H9 (cell line): ENCODE data around the gene PSMA2. TPM values are rescaled to one million over a fixed set of nuclear protein-coding genes. Genes with fewer than 3 reads are reported as not detected.
A peak's percentile ranks its signal among the peaks of the same experiment; 100 is the strongest.

ENCODE experiments used
- DNase-seq: peaks from one replicate; pipeline ENCODE4 v3.0.0-alpha.2; 2017
- H2AFZ ChIP-seq: one replicate; pipeline ENCODE4 v1.6.1; 2013; ENCODE audit warnings: mild to moderate bottlenecking, low read length, control low read depth, moderate library complexity
- H2AK5ac ChIP-seq: 2 replicates; pipeline ENCODE4 v1.6.1; 2013; ENCODE audit warnings: low read length, control low read depth, mixed read lengths; ENCODE audit not compliant: insufficient read length
- H2BK120ac ChIP-seq: one replicate; pipeline ENCODE4 v1.6.1; 2013; ENCODE audit warnings: low read depth, mild to moderate bottlenecking, low read length, control low read depth, inconsistent platforms; ENCODE audit not compliant: poor library complexity, severe bottlenecking
- H2BK12ac ChIP-seq: 2 replicates; pipeline ENCODE4 v1.6.1; 2013; ENCODE audit warnings: low read length, control low read depth, mixed read lengths, low read depth; ENCODE audit not compliant: insufficient read length
- H2BK15ac ChIP-seq: 2 replicates; pipeline ENCODE4 v1.6.1; 2013; ENCODE audit warnings: low read depth, low read length, control low read depth
- H2BK20ac ChIP-seq: one replicate; pipeline ENCODE4 v1.6.1; 2013; ENCODE audit warnings: low read depth, mild to moderate bottlenecking, low read length, control low read depth, inconsistent platforms; ENCODE audit not compliant: poor library complexity, severe bottlenecking
- H2BK5ac ChIP-seq: 2 replicates; pipeline ENCODE4 v1.6.1; 2013; ENCODE audit warnings: low read length, control low read depth, mixed read lengths; ENCODE audit not compliant: insufficient read length
- H3K14ac ChIP-seq: 2 replicates; pipeline ENCODE4 v1.6.1; 2013; ENCODE audit warnings: low read length, control low read depth; ENCODE audit not compliant: insufficient read depth
- H3K18ac ChIP-seq: 2 replicates; pipeline ENCODE4 v1.6.1; 2013; ENCODE audit warnings: low read depth, mild to moderate bottlenecking, mixed read lengths, low read length, control low read depth; ENCODE audit not compliant: insufficient read length
- H3K23ac ChIP-seq: 2 replicates; pipeline ENCODE4 v1.6.1; 2013; ENCODE audit warnings: low read length, control low read depth, mixed read lengths, low read depth; ENCODE audit not compliant: insufficient read length
- H3K23me2 ChIP-seq: 2 replicates; pipeline ENCODE4 v1.6.1; 2013; ENCODE audit warnings: low read depth, mild to moderate bottlenecking, mixed read lengths, low read length, control low read depth; ENCODE audit not compliant: insufficient read length, poor library complexity, severe bottlenecking
- H3K27ac ChIP-seq: 2 replicates; pipeline ENCODE4 v1.5.1; 2013; ENCODE audit warnings: low read length, control low read depth, mixed read lengths, low read depth; ENCODE audit not compliant: insufficient read length
- H3K27me3 ChIP-seq: 2 replicates; pipeline ENCODE4 v1.6.1; 2013; ENCODE audit warnings: low read length, control low read depth, inconsistent platforms; ENCODE audit not compliant: insufficient read depth
- H3K4ac ChIP-seq: 2 replicates; pipeline ENCODE4 v1.6.1; 2013; ENCODE audit warnings: low read depth, mild to moderate bottlenecking, control low read depth, inconsistent platforms, low read length, moderate library complexity
- H3K4me1 ChIP-seq: 2 replicates; pipeline ENCODE4 v1.6.1; 2013; ENCODE audit warnings: low read length, control low read depth, inconsistent platforms; ENCODE audit not compliant: insufficient read depth
- H3K4me2 ChIP-seq: 2 replicates; pipeline ENCODE4 v1.6.1; 2013; ENCODE audit warnings: low read length, control low read depth, mixed read lengths; ENCODE audit not compliant: insufficient read length, insufficient read depth
- H3K56ac ChIP-seq: 2 replicates; pipeline ENCODE4 v1.6.1; 2013; ENCODE audit warnings: low read depth, mild to moderate bottlenecking, mixed read lengths, low read length, control low read depth; ENCODE audit not compliant: insufficient read length
- H3K79me1 ChIP-seq: 2 replicates; pipeline ENCODE4 v1.6.1; 2013; ENCODE audit warnings: low read depth, mild to moderate bottlenecking, moderate library complexity, low read length, control low read depth, inconsistent platforms; ENCODE audit not compliant: insufficient read depth, poor library complexity, severe bottlenecking
- H3K79me2 ChIP-seq: 2 replicates; pipeline ENCODE4 v1.6.1; 2013; ENCODE audit warnings: low read length, control low read depth, inconsistent platforms; ENCODE audit not compliant: insufficient read depth
- H3K9ac ChIP-seq: 2 replicates; pipeline ENCODE4 v1.6.1; 2013; ENCODE audit warnings: low read length, control low read depth, mixed read lengths; ENCODE audit not compliant: insufficient read length; ENCODE audit errors: extremely low read depth
- H3K9me3 ChIP-seq: one replicate; pipeline ENCODE4 v1.6.1; 2013; ENCODE audit warnings: low read depth, low read length, inconsistent platforms; ENCODE audit not compliant: control insufficient read depth
- H3T11ph ChIP-seq: one replicate; pipeline ENCODE4 v1.6.1; 2013; ENCODE audit warnings: mild to moderate bottlenecking, low read length, control low read depth, inconsistent platforms
- H4K20me1 ChIP-seq: one replicate; pipeline ENCODE4 v1.6.1; 2013; ENCODE audit not compliant: control insufficient read depth, insufficient read length, insufficient read depth
- H4K5ac ChIP-seq: 2 replicates; pipeline ENCODE4 v1.6.1; 2013; ENCODE audit warnings: low read depth, mild to moderate bottlenecking, mixed read lengths, low read length, control low read depth; ENCODE audit not compliant: insufficient read length
- H4K8ac ChIP-seq: replicated peaks from 2 replicates; pipeline ENCODE4 v1.6.1; 2013; ENCODE audit warnings: low read length, control low read depth, mixed read lengths, low read depth; ENCODE audit not compliant: insufficient read length
- H4K91ac ChIP-seq: 2 replicates; pipeline ENCODE4 v1.6.1; 2013; ENCODE audit warnings: low read depth, mild to moderate bottlenecking, moderate library complexity, mixed read lengths, low read length, control low read depth; ENCODE audit not compliant: insufficient read length
- H3K27ac Mint-ChIP-seq, 3 experiments: 2 replicates in 2 of 3; 3 replicates in 1 of 3; pipeline ENCODE4 v1.8.0; 2020 to 2021; ENCODE audit warnings: mixed read lengths in 3 of 3, mild to moderate bottlenecking in 1 of 3, moderate library complexity in 1 of 3
- H3K27me3 Mint-ChIP-seq: 2 replicates; pipeline ENCODE4 v1.8.0; 2021; ENCODE audit warnings: low read depth, mild to moderate bottlenecking, moderate library complexity, mixed read lengths
- H3K36me3 Mint-ChIP-seq, 3 experiments: 2 replicates in 2 of 3; 3 replicates in 1 of 3; pipeline ENCODE4 v1.8.0; 2020 to 2021; ENCODE audit warnings: low read depth in 3 of 3, mixed read lengths in 3 of 3; ENCODE audit not compliant: insufficient read depth in 1 of 3
- H3K4me1 Mint-ChIP-seq, 2 experiments: 2 replicates each; pipeline ENCODE4 v1.8.0; 2020; ENCODE audit warnings: mixed read lengths in 2 of 2
- H3K4me3 Mint-ChIP-seq, 2 experiments: 2 replicates in 1 of 2; 3 replicates in 1 of 2; pipeline ENCODE4 v1.8.0; 2020 to 2021; ENCODE audit warnings: mild to moderate bottlenecking in 2 of 2, mixed read lengths in 2 of 2, moderate library complexity in 1 of 2
- H3K9me3 Mint-ChIP-seq, 2 experiments: 2 replicates in 1 of 2; 3 replicates in 1 of 2; pipeline ENCODE4 v1.8.0; 2020; ENCODE audit warnings: mild to moderate bottlenecking in 2 of 2, mixed read lengths in 2 of 2, moderate library complexity in 1 of 2
- total RNA-seq: library from RNA; stranded (reverse); gene quantifications from 2 replicates; pipeline ENCODE4 v1.2.1, GENCODE V29; 2021
- TF ChIP-seq, protein P1 (sequence below): fragments of 200-600 bp; sonication (generic); conservative IDR thresholded peaks from 3 replicates; pipeline ENCODE4 v1.8.0; 2021; ENCODE audit warnings: antibody characterized with exemption, mild to moderate bottlenecking

The PSMA2 gene
- total RNA-seq, 1 experiment from 2014 or later, result 227 TPM

- Histone ChIP-seq H3K4ac (no peak overlapping the region), H3K23ac (no peak overlapping the region), H2AFZ (no peak overlapping the region), H3K79me2 (no peaks in the 10 kb centered on the region), H2BK20ac (no peak overlapping the region), H3K18ac (no peak overlapping the region), H3K27me3 (no peaks in the 10 kb centered on the region), H4K8ac (no peak overlapping the region), H3K79me1 (no peaks in the 10 kb centered on the region), H3K4me1 (no peaks in the 10 kb centered on the region), H3K9me3 (no peaks in the 10 kb centered on the region), H3K27ac (no peak overlapping the region), H3K4me2 (no peak overlapping the region), H2BK120ac (no peak overlapping the region), H3K14ac (no peak overlapping the region), H2BK12ac (no peak overlapping the region), H4K20me1 (no peaks in the 10 kb centered on the region), H2BK5ac (no peak overlapping the region), H3T11ph (no peak overlapping the region), H4K5ac (no peak overlapping the region), H3K56ac (no peak overlapping the region), H2BK15ac (no peak overlapping the region), H4K91ac (no peak overlapping the region), H3K9ac (no peak overlapping the region), H3K23me2 (peaks cover 12% of the 10 kb centered on the region), H2AK5ac (no peak overlapping the region)
- Mint-ChIP-seq H3K27me3 (no peaks in the 10 kb centered on the region), H3K4me3 (peak overlapping the region; percentile 81 to 91), H3K36me3 (peaks cover 2 to 5% (median 3%) of the 10 kb centered on the region in 3 experiments; a peak in 5 of 7 replicates), H3K27ac (no peak overlapping the region), H3K4me1 (peaks cover 26 to 27% of the 10 kb centered on the region in 2 experiments), H3K9me3 (peaks cover 0 to 8% of the 10 kb centered on the region in 2 experiments; a peak in 4 of 5 replicates)
- TF ChIP-seq, protein P1, sequence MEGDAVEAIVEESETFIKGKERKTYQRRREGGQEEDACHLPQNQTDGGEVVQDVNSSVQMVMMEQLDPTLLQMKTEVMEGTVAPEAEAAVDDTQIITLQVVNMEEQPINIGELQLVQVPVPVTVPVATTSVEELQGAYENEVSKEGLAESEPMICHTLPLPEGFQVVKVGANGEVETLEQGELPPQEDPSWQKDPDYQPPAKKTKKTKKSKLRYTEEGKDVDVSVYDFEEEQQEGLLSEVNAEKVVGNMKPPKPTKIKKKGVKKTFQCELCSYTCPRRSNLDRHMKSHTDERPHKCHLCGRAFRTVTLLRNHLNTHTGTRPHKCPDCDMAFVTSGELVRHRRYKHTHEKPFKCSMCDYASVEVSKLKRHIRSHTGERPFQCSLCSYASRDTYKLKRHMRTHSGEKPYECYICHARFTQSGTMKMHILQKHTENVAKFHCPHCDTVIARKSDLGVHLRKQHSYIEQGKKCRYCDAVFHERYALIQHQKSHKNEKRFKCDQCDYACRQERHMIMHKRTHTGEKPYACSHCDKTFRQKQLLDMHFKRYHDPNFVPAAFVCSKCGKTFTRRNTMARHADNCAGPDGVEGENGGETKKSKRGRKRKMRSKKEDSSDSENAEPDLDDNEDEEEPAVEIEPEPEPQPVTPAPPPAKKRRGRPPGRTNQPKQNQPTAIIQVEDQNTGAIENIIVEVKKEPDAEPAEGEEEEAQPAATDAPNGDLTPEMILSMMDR, result no peak
- DNase-seq, result no peak
These were observed 45.0 kb downstream of the PSMA2 start for GRCh38 chr7:42886893-42887505.
